T-cell (primary cell): ENCODE measurements around the gene MOCS2. TPM values are rescaled to one million over a fixed set of nuclear protein-coding genes. Genes with fewer than 3 reads are reported as not detected.

ENCODE experiments used
- ATAC-seq, 4 experiments: fragments of 200-7000 bp in 3 of 4; fragments of 150-1000 bp in 1 of 4; cut with Tn5 transposase; replicated peaks in 1 of 4; 1 replicate in 3 of 4; 2 replicates in 1 of 4; pipeline ENCODE4 v1.10.0; 2021; ENCODE audit warnings: moderate library complexity in 3 of 4, mild to moderate bottlenecking in 2 of 4, moderate number of reproducible peaks in 1 of 4
- CTCF ChIA-PET, 2 donors: fragments of 300-600 bp; sonication (Branson Sonifier 250); formaldehyde crosslinking; loops; one replicate each; lab custom pipeline; 2022; ENCODE audit warnings: antibody characterized with exemption in 2 of 2; lab: Charles Lee
- POLR2A ChIA-PET, 2 donors: fragments of 300-600 bp; sonication (Branson Sonifier 250); formaldehyde crosslinking; loops; one replicate each; lab custom pipeline; 2022; ENCODE audit warnings: antibody characterized with exemption in 2 of 2; lab: Charles Lee
- DNase-seq, 35 experiments: peaks; one replicate each; pipeline versions ENCODE4 v3.0.0 to v3.0.0-alpha.2; 2013 to 2023
- H3K27ac ChIP-seq: one replicate; pipeline ENCODE4 v1.5.1; 2013; ENCODE audit warnings: low read length
- H3K27me3 ChIP-seq, 2 experiments: replicated peaks in 1 of 2; 1 replicate in 1 of 2; 2 replicates in 1 of 2; pipeline versions ENCODE4 v1.6.1 to v1.7.0; 2013; ENCODE audit warnings: low read length in 1 of 2, mixed read lengths in 1 of 2; ENCODE audit not compliant: control insufficient read depth in 2 of 2, insufficient read depth in 2 of 2; ENCODE audit errors: extremely low read depth in 1 of 2
- H3K36me3 ChIP-seq, 2 donors: 1 replicate in 1 of 2; 2 replicates in 1 of 2; pipeline versions ENCODE4 v1.6.1 to v1.7.0; 2013; ENCODE audit warnings: low read length in 1 of 2; ENCODE audit not compliant: control insufficient read depth in 2 of 2, insufficient read depth in 1 of 2; ENCODE audit errors: extremely low read depth in 1 of 2
- H3K4me1 ChIP-seq, 2 experiments: 1 replicate in 1 of 2; 2 replicates in 1 of 2; pipeline versions ENCODE4 v1.6.1 to v1.7.0; 2013; ENCODE audit warnings: low read length in 2 of 2, mixed read lengths in 1 of 2; ENCODE audit not compliant: insufficient read depth in 2 of 2, control insufficient read depth in 1 of 2; ENCODE audit errors: extremely low read depth in 1 of 2
- H3K4me3 ChIP-seq, 2 donors: 1 replicate in 1 of 2; 2 replicates in 1 of 2; pipeline versions ENCODE4 v1.5.1 to v1.7.0; 2013; ENCODE audit warnings: mild to moderate bottlenecking in 2 of 2, low read length in 1 of 2, moderate library complexity in 1 of 2; ENCODE audit not compliant: control insufficient read depth in 1 of 2; ENCODE audit errors: extremely low read depth in 1 of 2
- H3K9me3 ChIP-seq: 2 replicates; pipeline ENCODE4 v1.7.0; 2013
- H3K27ac Mint-ChIP-seq, 2 donors: one replicate each; pipeline ENCODE4 v1.8.0; 2020 to 2021; ENCODE audit warnings: mild to moderate bottlenecking in 2 of 2, mixed read lengths in 2 of 2
- H3K27me3 Mint-ChIP-seq, 2 donors: one replicate each; pipeline ENCODE4 v1.8.0; 2021 to 2022; ENCODE audit warnings: mixed read lengths in 2 of 2
- H3K36me3 Mint-ChIP-seq: one replicate; pipeline ENCODE4 v1.8.0; 2021; ENCODE audit warnings: mixed read lengths
- H3K4me1 Mint-ChIP-seq, 3 donors: one replicate each; pipeline ENCODE4 v1.8.0; 2020 to 2022; ENCODE audit warnings: mixed read lengths in 3 of 3, mild to moderate bottlenecking in 1 of 3
- H3K4me3 Mint-ChIP-seq, 3 donors: one replicate each; pipeline ENCODE4 v1.8.0; 2020 to 2022; ENCODE audit warnings: mild to moderate bottlenecking in 3 of 3, mixed read lengths in 3 of 3, moderate library complexity in 3 of 3
- H3K9me3 Mint-ChIP-seq, 3 donors: one replicate each; pipeline ENCODE4 v1.8.0; 2020 to 2022; ENCODE audit warnings: mixed read lengths in 3 of 3
- WGBS: methylation state at CpG from one replicate; pipeline ENCODE4 v1.1.5; 2013; ENCODE audit warnings: missing lambda C conversion rate; ENCODE audit not compliant: insufficient coverage; 5-methylcytosine and 5-hydroxymethylcytosine counted together
- total RNA-seq, 35 experiments: library from RNA in 6 of 35; stranded (reverse) in 6 of 35; fragments of 120-200 nt in 1 of 35; gene quantifications; one replicate each; pipeline versions ENCODE4 v1.2.1 to v1.2.4 and lab custom pipeline; 2013 to 2026

MOCS2 gene
- total RNA-seq, 5 donors from 2014 or later (not counting 1 experiment from before 2014, with no cell fraction given), result 15.2 to 26.1 (median 21.0) TPM

- Histone ChIP-seq H3K9me3 (no peaks in the 10 kb centered on the region), H3K27me3 (no peaks in the 10 kb centered on the region), H3K36me3 (no peaks in the 10 kb centered on the region), H3K27ac (no peak overlapping the region), H3K4me1 (no peaks in the 10 kb centered on the region), H3K4me3 (no peak overlapping the region)
- CTCF ChIA-PET, result no interaction called here
- no peaks in the 10 kb centered on the region for H3K4me1 Mint-ChIP-seq
- H3K9me3 Mint-ChIP-seq, result no peaks in the 10 kb centered on the region
- H3K36me3 Mint-ChIP-seq, result no peaks in the 10 kb centered on the region
- no peak overlapping the region for H3K4me3 Mint-ChIP-seq
- ATAC-seq (no peak), DNase-seq (no peak)
- POLR2A ChIA-PET, result no interaction called here
- peaks cover 0 to 10% of the 10 kb centered on the region in 2 donors for H3K27me3 Mint-ChIP-seq
- no peak overlapping the region for H3K27ac Mint-ChIP-seq
- no CpG with 5 or more reads among the region's 3 CpGs for WGBS
Measured at GRCh38 chr5:53126521-53126920, 17.0 kb upstream of the MOCS2 start.

GRCh38 chr5:53123702-53124101 lies 14.1 kb upstream of the MOCS2 start:
- Histone ChIP-seq H3K27ac (no peak overlapping the region), H3K4me1 (no peaks in the 10 kb centered on the region), H3K9me3 (no peaks in the 10 kb centered on the region), H3K36me3 (no peaks in the 10 kb centered on the region), H3K27me3 (no peaks in the 10 kb centered on the region), H3K4me3 (no peak overlapping the region)
- DNase-seq (no peak), ATAC-seq (no peak)
- CTCF ChIA-PET, result no interaction called here
- no peaks in the 10 kb centered on the region for H3K36me3 Mint-ChIP-seq
- peaks cover 3 to 10% of the 10 kb centered on the region in 2 donors for H3K27me3 Mint-ChIP-seq
- no peak overlapping the region for H3K4me3 Mint-ChIP-seq
- no peaks in the 10 kb centered on the region for H3K4me1 Mint-ChIP-seq
- no peak overlapping the region for H3K27ac Mint-ChIP-seq
- POLR2A ChIA-PET, result no interaction called here
- H3K9me3 Mint-ChIP-seq, result no peaks in the 10 kb centered on the region

GRCh38 chr5:53120165-53120564 lies 10.6 kb upstream of the MOCS2 start:
- WGBS, result 100% methylated on average over 1 of the region's 1 CpG
- no peak for DNase-seq
- H3K27me3 ChIP-seq, result no peaks in the 10 kb centered on the region
- CTCF ChIA-PET, result interaction anchor here in 1 of 2 donors (0.6 kb wide), 1 partner anchor 265 kb away, joined by 3 read pairs; no protein-coding TSS in a partner anchor
- no peak overlapping the region for H3K4me3 ChIP-seq
- H3K4me1 ChIP-seq, result no peaks in the 10 kb centered on the region
- H3K9me3 ChIP-seq, result no peaks in the 10 kb centered on the region
- H3K27me3 Mint-ChIP-seq, result peaks cover 0 to 6% of the 10 kb centered on the region in 2 donors
- POLR2A ChIA-PET, result no interaction called here
- no peaks in the 10 kb centered on the region for H3K9me3 Mint-ChIP-seq
- no peaks in the 10 kb centered on the region for H3K36me3 Mint-ChIP-seq
- no peak overlapping the region for H3K27ac Mint-ChIP-seq
- no peak overlapping the region for H3K4me3 Mint-ChIP-seq
- no peaks in the 10 kb centered on the region for H3K36me3 ChIP-seq
- H3K27ac ChIP-seq, result no peak overlapping the region
- H3K4me1 Mint-ChIP-seq, result no peaks in the 10 kb centered on the region
- ATAC-seq, result no peak

GRCh38 chr5:53118879-53119278 lies 9.3 kb upstream of the MOCS2 start:
- Histone ChIP-seq H3K27me3 (no peaks in the 10 kb centered on the region), H3K36me3 (peaks cover 0 to 4% of the 10 kb centered on the region in 2 donors), H3K9me3 (no peaks in the 10 kb centered on the region), H3K4me1 (no peaks in the 10 kb centered on the region), H3K4me3 (no peak overlapping the region), H3K27ac (no peak overlapping the region)
- Mint-ChIP-seq H3K27ac (no peak overlapping the region), H3K4me1 (no peaks in the 10 kb centered on the region), H3K9me3 (no peaks in the 10 kb centered on the region), H3K27me3 (peaks cover 0 to 6% of the 10 kb centered on the region in 2 donors), H3K36me3 (no peaks in the 10 kb centered on the region), H3K4me3 (no peak overlapping the region)
- ChIA-PET CTCF (interaction anchor here in 1 of 2 donors (0.9 kb wide), 1 partner anchor 22 kb away, joined by 3 read pairs; no protein-coding TSS in a partner anchor), POLR2A (interaction anchor here in 1 of 2 donors (1.4 kb wide), 1 partner anchor 10 kb away, joined by 3 read pairs; the partner anchor contains the start of gene MOCS2)
- no peak for ATAC-seq
- DNase-seq, result no peak
- WGBS, result 91% methylated on average over 4 of the region's 5 CpGs

GRCh38 chr5:53116597-53116996 lies 7.0 kb upstream of the MOCS2 start:
- H3K4me3 ChIP-seq, result no peak overlapping the region
- no peaks in the 10 kb centered on the region for H3K27me3 ChIP-seq
- CTCF ChIA-PET, result interaction anchor here in 1 of 2 donors (0.6 kb wide), 1 partner anchor 26 kb away, joined by 3 read pairs; no protein-coding TSS in a partner anchor
- H3K4me3 Mint-ChIP-seq, result no peak overlapping the region
- ATAC-seq (no peak), DNase-seq (no peak)
- 71% methylated on average over 1 of the region's 1 CpG for WGBS
- H3K4me1 ChIP-seq, result no peaks in the 10 kb centered on the region
- H3K27ac Mint-ChIP-seq, result no peak overlapping the region
- H3K4me1 Mint-ChIP-seq, result no peaks in the 10 kb centered on the region
- no peaks in the 10 kb centered on the region for H3K36me3 Mint-ChIP-seq
- H3K36me3 ChIP-seq, result peaks cover 0 to 4% of the 10 kb centered on the region in 2 donors
- POLR2A ChIA-PET, result no interaction called here
- H3K27ac ChIP-seq, result no peak overlapping the region
- no peaks in the 10 kb centered on the region for H3K9me3 Mint-ChIP-seq
- peaks cover 0 to 6% of the 10 kb centered on the region in 2 donors for H3K27me3 Mint-ChIP-seq
- no peaks in the 10 kb centered on the region for H3K9me3 ChIP-seq

- no peak overlapping the region for H3K4me3 Mint-ChIP-seq
Measured at GRCh38 chr5:53114988-53115387, 5.4 kb upstream of the MOCS2 start.

More at GRCh38 chr5:53114988-53115387, 5.4 kb upstream of the MOCS2 start:
- Histone ChIP-seq H3K4me3 (no peak overlapping the region), H3K4me1 (peaks cover 5 to 6% of the 10 kb centered on the region in 2 experiments), H3K36me3 (peaks cover 0 to 4% of the 10 kb centered on the region in 2 donors), H3K27me3 (no peaks in the 10 kb centered on the region), H3K9me3 (no peaks in the 10 kb centered on the region), H3K27ac (no peak overlapping the region)
- CTCF ChIA-PET, result interaction anchor here (0.6 to 1.8 kb wide), 5 partner anchors 18 to 166 kb away, joined by 3 to 8 read pairs (median 3); no protein-coding TSS in a partner anchor
- Mint-ChIP-seq H3K27ac (no peak overlapping the region), H3K27me3 (peaks cover 0 to 3% of the 10 kb centered on the region in 2 donors), H3K4me1 (peaks cover 10 to 13% (median 12%) of the 10 kb centered on the region in 3 donors), H3K36me3 (no peaks in the 10 kb centered on the region), H3K9me3 (no peaks in the 10 kb centered on the region)
- POLR2A ChIA-PET, result interaction anchor here in 1 of 2 donors (0.6 kb wide), 1 partner anchor 20 kb away, joined by 3 read pairs; no protein-coding TSS in a partner anchor
- ATAC-seq (no peak), DNase-seq (no peak)
